GM12878 (cell line): ENCODE results near the gene TDRD12. TPM values are rescaled to one million over a fixed set of nuclear protein-coding genes. Genes with fewer than 3 reads are reported as not detected.

Experiments used
- ATAC-seq: fragments of 200-7000 bp; cut with Tn5 transposase; 3 replicates; pipeline ENCODE4 v1.9.1; 2020; ENCODE audit warnings: mild to moderate bottlenecking, moderate library complexity
- BruUV-seq: library from RNA; stranded (reverse); fragments of 400-500 nt; replicated peaks from 2 replicates; lab custom pipeline; 2021; lab: Mats Ljungman, UMichigan
- CTCF ChIA-PET: fragments of 300-600 bp; sonication (Branson Sonifier 250); formaldehyde crosslinking; extraction: SDS; loops from one replicate; lab custom pipeline; 2021; ENCODE audit warnings: inconsistent platforms; lab: Yijun Ruan, JAX
- POLR2A ChIA-PET: fragments of 350-600 bp; formaldehyde crosslinking; extraction: SDS; loops from one replicate; lab custom pipeline; 2021; ENCODE audit warnings: inconsistent platforms; lab: Charles Lee
- RAD21 ChIA-PET: fragments of 300-600 bp; sonication (Branson Sonifier 250); formaldehyde crosslinking; loops from one replicate; lab custom pipeline; 2023; ENCODE audit warnings: antibody characterized with exemption; ENCODE audit not compliant: unreplicated experiment; lab: Charles Lee
- SMC1A ChIA-PET: fragments of 300-600 bp; sonication (Branson Sonifier 250); formaldehyde crosslinking; loops from one replicate; lab custom pipeline; 2023; ENCODE audit not compliant: unreplicated experiment, uncharacterized antibody; lab: Charles Lee
- DNase-seq: peaks from one replicate; pipeline ENCODE4 v3.0.0-alpha.2; 2011; ENCODE audit warnings: low read depth, low spot score
- FAIRE-seq: peaks from 3 replicates; lab custom pipeline; 2011; peaks lifted over from hg19 to GRCh38; lab: Jason Lieb, UNC
- H2AFZ ChIP-seq: 2 replicates; pipeline ENCODE4 v1.6.0; 2011; ENCODE audit warnings: low read depth, low read length, control low read depth; ENCODE audit not compliant: control insufficient read depth
- H3K27ac ChIP-seq: 2 replicates; pipeline ENCODE4 v1.5.1; 2011; ENCODE audit warnings: control low read depth; ENCODE audit not compliant: control insufficient read depth, insufficient read depth
- H3K27me3 ChIP-seq, 2 experiments: replicated peaks in 1 of 2; 2 replicates each; pipeline versions ENCODE4 v1.6.0 to v1.6.1; 2011; ENCODE audit warnings: low read length in 1 of 2; ENCODE audit not compliant: control insufficient read depth in 2 of 2, insufficient read depth in 2 of 2
- H3K36me3 ChIP-seq, 2 experiments: 2 replicates each; pipeline ENCODE4 v1.5.1; 2011; ENCODE audit warnings: low read length in 1 of 2; ENCODE audit not compliant: control insufficient read depth in 2 of 2, insufficient read depth in 2 of 2
- H3K4me1 ChIP-seq: 2 replicates; pipeline ENCODE4 v1.6.1; 2011; ENCODE audit warnings: mild to moderate bottlenecking, low read length, moderate library complexity, mixed read lengths; ENCODE audit not compliant: control insufficient read depth, insufficient read depth
- H3K4me2 ChIP-seq: 2 replicates; pipeline ENCODE4 v1.6.0; 2011; ENCODE audit warnings: control low read depth; ENCODE audit not compliant: control insufficient read depth, insufficient read depth
- H3K4me3 ChIP-seq: fragments of 200-600 bp; sonication (generic); 2 replicates; pipeline ENCODE4 v1.5.1; 2016
- H3K79me2 ChIP-seq: 2 replicates; pipeline ENCODE4 v1.6.0; 2011; ENCODE audit warnings: low read length; ENCODE audit not compliant: control insufficient read depth, insufficient read depth
- H3K9ac ChIP-seq: 2 replicates; pipeline ENCODE4 v1.8.0; 2011; ENCODE audit warnings: low read length, control low read depth, mixed read lengths; ENCODE audit not compliant: control insufficient read depth, insufficient read depth
- H3K9me3 ChIP-seq: replicated peaks from 3 replicates; pipeline ENCODE4 v1.5.1; 2011; ENCODE audit warnings: mild to moderate bottlenecking, low read length; ENCODE audit not compliant: control insufficient read depth, insufficient read depth
- H4K20me1 ChIP-seq: 2 replicates; pipeline ENCODE4 v1.6.0; 2011; ENCODE audit not compliant: control insufficient read depth, insufficient read depth
- ATF7 ChIP-seq: fragments of 450-650 bp; IDR thresholded peaks from 2 replicates; pipeline ENCODE4 v1.6.1; 2016; ENCODE audit warnings: low read depth, mild to moderate bottlenecking
- CBFB ChIP-seq: IDR thresholded peaks from 2 replicates; pipeline ENCODE4 v1.6.1; 2016; ENCODE audit warnings: antibody characterized with exemption, low read depth
- CREB1 ChIP-seq: IDR thresholded peaks from 2 replicates; pipeline ENCODE4 v1.6.1; 2012; ENCODE audit warnings: low read depth, mild to moderate bottlenecking, inconsistent platforms
- ETV6 ChIP-seq, 2 experiments: fragments of 450-650 bp in 1 of 2; IDR thresholded peaks in 1 of 2; conservative IDR thresholded peaks in 1 of 2; 2 replicates each; pipeline ENCODE4 v1.6.1; 2014; ENCODE audit warnings: antibody characterized with exemption in 1 of 2, borderline replicate concordance in 1 of 2, low read depth in 1 of 2, mild to moderate bottlenecking in 1 of 2, moderate library complexity in 1 of 2
- HDAC2 ChIP-seq: fragments of 200-600 bp; sonication (generic); IDR thresholded peaks from 2 replicates; pipeline ENCODE4 v1.6.1; 2017
- IKZF1 ChIP-seq: fragments of 450-650 bp; conservative IDR thresholded peaks from 2 replicates; pipeline ENCODE4 v1.6.1; 2017; ENCODE audit warnings: antibody characterized with exemption, mild to moderate bottlenecking
- KAT2A ChIP-seq: conservative IDR thresholded peaks from 2 replicates; pipeline ENCODE4 v1.6.1; 2011; ENCODE audit warnings: low read depth, low read length; ENCODE audit not compliant: control insufficient read depth
- NR2C1 ChIP-seq: fragments of 450-650 bp; IDR thresholded peaks from 2 replicates; pipeline ENCODE4 v1.6.1; 2017; ENCODE audit warnings: antibody characterized with exemption, mild to moderate bottlenecking, moderate library complexity
- NR2F1 ChIP-seq: fragments of 450-650 bp; conservative IDR thresholded peaks from 2 replicates; pipeline ENCODE4 v1.6.1; 2017; ENCODE audit warnings: mild to moderate bottlenecking
- RAD21 ChIP-seq: IDR thresholded peaks from 2 replicates; pipeline ENCODE4 v1.6.1; 2011; ENCODE audit warnings: mild to moderate bottlenecking, low read depth, low read length, moderate library complexity; ENCODE audit not compliant: insufficient read depth
- SMAD1 ChIP-seq: fragments of 450-650 bp; IDR thresholded peaks from 2 replicates; pipeline ENCODE4 v1.6.1; 2018; ENCODE audit warnings: mild to moderate bottlenecking, low read depth; ENCODE audit not compliant: partially characterized antibody
- in situ Hi-C: fragments of 300-500 bp; cut with MboI; formaldehyde crosslinking; loops from 9 replicates; pipeline ENCODE4 v1.14.3; 2018; ENCODE audit warnings: mixed read lengths
- intact Hi-C: fragments of 100-400 bp; cut with micrococcal nuclease; formaldehyde crosslinking; loops from one replicate; pipeline ENCODE4 v1.14.2; 2022; ENCODE audit not compliant: unreplicated experiment
- polyA plus RNA-seq, 11 experiments: library from polyadenylated mRNA; depleted of rRNA in 4 of 11; unstranded in 6 of 11; stranded (reverse) in 5 of 11; fragments of >200 nt; fragmentation: Nextera tagmentation in 4 of 11; fragmentation: Illumina TruSeq in 1 of 11; extraction: Ambion mirVana in 4 of 11; extraction: Trizol in 1 of 11; gene quantifications; 1 replicate in 1 of 11; 2 replicates in 10 of 11; pipeline versions ENCODE4 v1.2.1 to v1.2.3, GENCODE V29; 2011 to 2016; ENCODE audit warnings: inconsistent platforms in 2 of 11, missing spikeins in 2 of 11, low read depth in 1 of 11
- total RNA-seq, 4 experiments: library from RNA; depleted of rRNA in 3 of 4; stranded (reverse); fragments of >200 nt in 3 of 4; fragmentation: Illumina TruSeq in 1 of 4; extraction: Trizol in 1 of 4; gene quantifications; 2 replicates each; pipeline versions ENCODE4 v1.2.1 to v1.2.3, GENCODE V29; 2013 to 2021
- TF ChIP-seq, protein P1 (sequence below): fragments of 450-650 bp; IDR thresholded peaks from 2 replicates; pipeline ENCODE4 v1.6.1; 2018; ENCODE audit warnings: mild to moderate bottlenecking, low read depth, moderate library complexity; ENCODE audit not compliant: partially characterized antibody
- TF ChIP-seq, protein P2 (sequence below): IDR thresholded peaks from 2 replicates; pipeline ENCODE4 v1.6.1; 2012; ENCODE audit warnings: low read length, inconsistent platforms
- TF ChIP-seq, protein P3 (sequence below): fragments of 450-650 bp; IDR thresholded peaks from 2 replicates; pipeline ENCODE4 v1.6.1; 2017; ENCODE audit warnings: borderline replicate concordance
- TF ChIP-seq, protein P4 (sequence below): fragments of 450-650 bp; formaldehyde crosslinking; IDR thresholded peaks from 2 replicates; pipeline ENCODE4 v1.4.0; 2022; ENCODE audit warnings: mild to moderate bottlenecking, moderate library complexity
- TF ChIP-seq, protein P5 (sequence below): fragments of 450-650 bp; IDR thresholded peaks from 2 replicates; pipeline ENCODE4 v1.6.1; 2016; ENCODE audit warnings: mild to moderate bottlenecking

Gene TDRD12
- total and polyA plus RNA-seq, 10 of the 15 experiments (the other 5 are each of a cell fraction or from before 2014, with no cell fraction given): 0.08 to 0.15 TPM; not detected in 8

DNA sequence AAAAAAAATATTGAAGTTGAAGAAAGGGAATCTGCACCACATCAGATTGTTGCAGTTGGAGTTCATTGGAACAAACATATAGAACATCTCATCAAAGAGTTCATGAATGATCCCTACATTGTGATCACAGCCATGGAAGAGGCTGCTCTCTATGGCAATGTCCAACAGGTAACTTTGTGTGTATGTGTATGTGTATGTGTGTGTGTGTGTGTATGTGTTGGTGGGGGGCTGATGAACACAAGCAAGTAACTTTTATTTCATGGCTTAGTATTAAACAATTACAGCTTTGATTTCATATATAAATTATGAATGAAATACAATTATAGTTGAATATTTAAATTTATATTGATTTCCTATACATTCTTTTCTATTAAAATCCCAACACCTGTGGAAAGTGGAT lies 80.6 kb downstream of the TDRD12 start:
- intact Hi-C loops (no loop called here), in situ Hi-C loops (no loop called here)
- no peak overlapping the region for H3K4me3 ChIP-seq
- ChIA-PET RAD21 (no interaction called here), CTCF (no interaction called here), SMC1A (no interaction called here), POLR2A (no interaction called here)
- H3K27me3 ChIP-seq: no peaks in the 10 kb centered on the region
- H3K4me2 ChIP-seq: no peak overlapping the region
- no peak overlapping the region for H3K27ac ChIP-seq
- no peak for FAIRE-seq
- no peak for ATAC-seq
- no peaks in the 10 kb centered on the region for H3K9me3 ChIP-seq
- H3K9ac ChIP-seq: no peak overlapping the region
- H3K4me1 ChIP-seq: no peaks in the 10 kb centered on the region
- no peak overlapping the region for H2AFZ ChIP-seq
- no peaks in the 10 kb centered on the region for H4K20me1 ChIP-seq
- no peaks in the 10 kb centered on the region for H3K79me2 ChIP-seq
- DNase-seq: no peak
- BruUV-seq: no TSS peak
- H3K36me3 ChIP-seq: no peaks in the 10 kb centered on the region
- no peak for TF ChIP-seq HDAC2
- no peak for TF ChIP-seq RAD21
- TF ChIP-seq, protein P1, sequence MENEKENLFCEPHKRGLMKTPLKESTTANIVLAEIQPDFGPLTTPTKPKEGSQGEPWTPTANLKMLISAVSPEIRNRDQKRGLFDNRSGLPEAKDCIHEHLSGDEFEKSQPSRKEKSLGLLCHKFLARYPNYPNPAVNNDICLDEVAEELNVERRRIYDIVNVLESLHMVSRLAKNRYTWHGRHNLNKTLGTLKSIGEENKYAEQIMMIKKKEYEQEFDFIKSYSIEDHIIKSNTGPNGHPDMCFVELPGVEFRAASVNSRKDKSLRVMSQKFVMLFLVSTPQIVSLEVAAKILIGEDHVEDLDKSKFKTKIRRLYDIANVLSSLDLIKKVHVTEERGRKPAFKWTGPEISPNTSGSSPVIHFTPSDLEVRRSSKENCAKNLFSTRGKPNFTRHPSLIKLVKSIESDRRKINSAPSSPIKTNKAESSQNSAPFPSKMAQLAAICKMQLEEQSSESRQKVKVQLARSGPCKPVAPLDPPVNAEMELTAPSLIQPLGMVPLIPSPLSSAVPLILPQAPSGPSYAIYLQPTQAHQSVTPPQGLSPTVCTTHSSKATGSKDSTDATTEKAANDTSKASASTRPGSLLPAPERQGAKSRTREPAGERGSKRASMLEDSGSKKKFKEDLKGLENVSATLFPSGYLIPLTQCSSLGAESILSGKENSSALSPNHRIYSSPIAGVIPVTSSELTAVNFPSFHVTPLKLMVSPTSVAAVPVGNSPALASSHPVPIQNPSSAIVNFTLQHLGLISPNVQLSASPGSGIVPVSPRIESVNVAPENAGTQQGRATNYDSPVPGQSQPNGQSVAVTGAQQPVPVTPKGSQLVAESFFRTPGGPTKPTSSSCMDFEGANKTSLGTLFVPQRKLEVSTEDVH: no peak
- no peak for TF ChIP-seq NR2C1
- TF ChIP-seq, protein P2, sequence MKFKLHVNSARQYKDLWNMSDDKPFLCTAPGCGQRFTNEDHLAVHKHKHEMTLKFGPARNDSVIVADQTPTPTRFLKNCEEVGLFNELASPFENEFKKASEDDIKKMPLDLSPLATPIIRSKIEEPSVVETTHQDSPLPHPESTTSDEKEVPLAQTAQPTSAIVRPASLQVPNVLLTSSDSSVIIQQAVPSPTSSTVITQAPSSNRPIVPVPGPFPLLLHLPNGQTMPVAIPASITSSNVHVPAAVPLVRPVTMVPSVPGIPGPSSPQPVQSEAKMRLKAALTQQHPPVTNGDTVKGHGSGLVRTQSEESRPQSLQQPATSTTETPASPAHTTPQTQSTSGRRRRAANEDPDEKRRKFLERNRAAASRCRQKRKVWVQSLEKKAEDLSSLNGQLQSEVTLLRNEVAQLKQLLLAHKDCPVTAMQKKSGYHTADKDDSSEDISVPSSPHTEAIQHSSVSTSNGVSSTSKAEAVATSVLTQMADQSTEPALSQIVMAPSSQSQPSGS: no peak
- TF ChIP-seq NR2F1: no peak
- no peak for TF ChIP-seq KAT2A
- TF ChIP-seq IKZF1: no peak
- TF ChIP-seq, protein P3, sequence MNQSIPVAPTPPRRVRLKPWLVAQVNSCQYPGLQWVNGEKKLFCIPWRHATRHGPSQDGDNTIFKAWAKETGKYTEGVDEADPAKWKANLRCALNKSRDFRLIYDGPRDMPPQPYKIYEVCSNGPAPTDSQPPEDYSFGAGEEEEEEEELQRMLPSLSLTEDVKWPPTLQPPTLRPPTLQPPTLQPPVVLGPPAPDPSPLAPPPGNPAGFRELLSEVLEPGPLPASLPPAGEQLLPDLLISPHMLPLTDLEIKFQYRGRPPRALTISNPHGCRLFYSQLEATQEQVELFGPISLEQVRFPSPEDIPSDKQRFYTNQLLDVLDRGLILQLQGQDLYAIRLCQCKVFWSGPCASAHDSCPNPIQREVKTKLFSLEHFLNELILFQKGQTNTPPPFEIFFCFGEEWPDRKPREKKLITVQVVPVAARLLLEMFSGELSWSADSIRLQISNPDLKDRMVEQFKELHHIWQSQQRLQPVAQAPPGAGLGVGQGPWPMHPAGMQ: no peak
- no peak for TF ChIP-seq ATF7
- no peak for TF ChIP-seq CBFB
- TF ChIP-seq SMAD1: no peak
- no peak for TF ChIP-seq CREB1
- TF ChIP-seq, protein P4, sequence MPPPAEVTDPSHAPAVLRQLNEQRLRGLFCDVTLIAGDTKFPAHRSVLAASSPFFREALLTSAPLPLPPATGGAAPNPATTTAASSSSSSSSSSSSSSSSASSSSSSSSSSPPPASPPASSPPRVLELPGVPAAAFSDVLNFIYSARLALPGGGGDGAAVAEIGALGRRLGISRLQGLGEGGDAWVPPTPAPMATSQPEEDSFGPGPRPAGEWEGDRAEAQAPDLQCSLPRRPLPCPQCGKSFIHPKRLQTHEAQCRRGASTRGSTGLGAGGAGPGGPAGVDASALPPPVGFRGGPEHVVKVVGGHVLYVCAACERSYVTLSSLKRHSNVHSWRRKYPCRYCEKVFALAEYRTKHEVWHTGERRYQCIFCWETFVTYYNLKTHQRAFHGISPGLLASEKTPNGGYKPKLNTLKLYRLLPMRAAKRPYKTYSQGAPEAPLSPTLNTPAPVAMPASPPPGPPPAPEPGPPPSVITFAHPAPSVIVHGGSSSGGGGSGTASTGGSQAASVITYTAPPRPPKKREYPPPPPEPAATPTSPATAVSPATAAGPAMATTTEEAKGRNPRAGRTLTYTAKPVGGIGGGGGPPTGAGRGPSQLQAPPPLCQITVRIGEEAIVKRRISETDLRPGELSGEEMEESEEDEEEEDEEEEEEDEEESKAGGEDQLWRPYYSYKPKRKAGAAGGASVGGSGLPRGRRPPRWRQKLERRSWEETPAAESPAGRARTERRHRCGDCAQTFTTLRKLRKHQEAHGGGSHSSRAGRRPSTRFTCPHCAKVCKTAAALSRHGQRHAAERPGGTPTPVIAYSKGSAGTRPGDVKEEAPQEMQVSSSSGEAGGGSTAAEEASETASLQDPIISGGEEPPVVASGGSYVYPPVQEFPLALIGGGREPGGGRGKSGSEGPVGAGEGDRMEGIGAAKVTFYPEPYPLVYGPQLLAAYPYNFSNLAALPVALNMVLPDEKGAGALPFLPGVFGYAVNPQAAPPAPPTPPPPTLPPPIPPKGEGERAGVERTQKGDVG (CRISPR knock-in tag): no peak
- TF ChIP-seq, protein P5, sequence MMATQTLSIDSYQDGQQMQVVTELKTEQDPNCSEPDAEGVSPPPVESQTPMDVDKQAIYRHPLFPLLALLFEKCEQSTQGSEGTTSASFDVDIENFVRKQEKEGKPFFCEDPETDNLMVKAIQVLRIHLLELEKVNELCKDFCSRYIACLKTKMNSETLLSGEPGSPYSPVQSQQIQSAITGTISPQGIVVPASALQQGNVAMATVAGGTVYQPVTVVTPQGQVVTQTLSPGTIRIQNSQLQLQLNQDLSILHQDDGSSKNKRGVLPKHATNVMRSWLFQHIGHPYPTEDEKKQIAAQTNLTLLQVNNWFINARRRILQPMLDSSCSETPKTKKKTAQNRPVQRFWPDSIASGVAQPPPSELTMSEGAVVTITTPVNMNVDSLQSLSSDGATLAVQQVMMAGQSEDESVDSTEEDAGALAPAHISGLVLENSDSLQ: no peak
- TF ChIP-seq ETV6 (conservative IDR thresholded peaks at IDR 0.05 in 1 of 2, IDR thresholded peaks at IDR 0.05 in 1 of 2; ENCODE audit: borderline replicate concordance in 1 of 2, low read depth in 1 of 2): no peak
